HL-60 (cell line): ENCODE measurements around the gene LRBA.

ENCODE experiments used
- CTCF ChIP-seq: IDR thresholded peaks from one replicate; pipeline ENCODE4 v1.5.1; 2011; ENCODE audit warnings: low read length, control low read depth, inconsistent platforms; ENCODE audit not compliant: insufficient read depth
- GABPA ChIP-seq: IDR thresholded peaks from 2 replicates; pipeline ENCODE4 v1.6.1; 2012; ENCODE audit warnings: low read depth
- POLR2AphosphoS5 ChIP-seq: IDR thresholded peaks from 2 replicates; pipeline ENCODE4 v1.6.1; 2012; ENCODE audit warnings: low read depth
- REST ChIP-seq: IDR thresholded peaks from 2 replicates; pipeline ENCODE4 v1.6.1; 2012; ENCODE audit warnings: low read depth; ENCODE audit not compliant: insufficient replicate concordance

GRCh38 chr4:150357829-150358228 is 657.3 kb downstream of the LRBA start:
- TF ChIP-seq CTCF (no peak), REST (no peak), POLR2AphosphoS5 (no peak), GABPA (no peak)
